ENCODE measurements around the gene MTHFD1. TPM values are rescaled to one million over a fixed set of nuclear protein-coding genes. Genes with fewer than 3 reads are reported as not detected.

MTHFD1 gene
- total and polyA plus RNA-seq, 2 donors (not counting 3 experiments of a cell fraction or from before 2014, with no cell fraction given): 26.3 to 114 TPM

DNA sequence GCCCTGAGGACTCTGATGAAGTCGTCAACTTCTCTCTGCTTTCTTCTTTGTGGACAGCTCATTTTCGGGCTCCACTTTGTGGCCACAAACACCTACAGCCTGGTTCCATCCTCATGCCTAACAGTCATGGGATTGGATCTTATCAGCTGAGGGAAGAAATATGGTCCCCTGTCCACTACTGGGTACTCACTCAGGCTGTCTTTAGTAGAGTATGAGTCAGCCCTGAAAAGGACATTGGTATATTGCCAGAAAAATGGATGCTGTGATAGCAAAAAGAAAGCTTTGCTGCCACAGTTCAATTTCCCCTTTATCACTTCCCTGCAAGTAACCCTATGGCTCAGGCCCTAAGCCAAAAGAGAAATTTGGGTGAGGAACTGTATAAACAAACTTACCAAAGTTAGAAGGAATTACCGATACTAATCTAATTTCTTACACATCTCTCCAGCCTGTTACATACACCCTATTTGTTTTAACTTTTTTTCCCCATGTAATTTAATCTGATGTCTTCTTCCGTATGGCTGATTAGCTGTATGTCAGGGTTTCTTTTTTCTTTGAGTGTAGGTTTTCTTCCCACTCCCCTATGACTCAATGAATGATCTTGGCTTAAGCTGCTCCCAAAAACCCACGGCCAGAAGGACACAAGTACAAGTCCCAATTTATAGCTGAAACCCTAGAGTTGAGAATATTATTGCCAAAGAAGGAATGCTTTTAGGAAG is 29.1 kb downstream of the MTHFD1 start:
- Histone ChIP-seq H3K9me3 (replicated peaks; ENCODE audit: control insufficient read depth, insufficient read depth, low read length) (no peaks in the 10 kb centered on the region), H3K4me3 (replicated peaks in 1 of 3; ENCODE audit: insufficient read depth in 1 of 3, low read depth in 1 of 3, low read length in 3 of 3) (no peak overlapping the region), H3K4me2 (ENCODE audit: insufficient read depth, low read length) (no peak overlapping the region), H3K9ac (replicated peaks; ENCODE audit: extremely low read depth, insufficient read depth, low read length) (no peak overlapping the region), H4K20me1 (replicated peaks; ENCODE audit: control insufficient read depth, extremely low read depth, insufficient read depth, low read length) (no peaks in the 10 kb centered on the region), H3K27me3 (ENCODE audit: control insufficient read depth in 2 of 2, insufficient read depth in 2 of 2, low read length in 2 of 2) (no peaks in the 10 kb centered on the region), H3K4me1 (ENCODE audit: control insufficient read depth, extremely low read depth, insufficient read depth, low read length) (no peaks in the 10 kb centered on the region), H3K36me3 (ENCODE audit: control insufficient read depth in 2 of 2, extremely low read depth in 1 of 2, insufficient read depth in 2 of 2, low read length in 2 of 2) (peaks cover 7 to 16% of the 10 kb centered on the region in 2 experiments), H3K27ac (ENCODE audit: insufficient read depth, low read depth, low read length) (no peak overlapping the region), H2AFZ (ENCODE audit: low read depth, low read length) (no peak overlapping the region), H3K79me2 (ENCODE audit: control insufficient read depth, insufficient read depth, low read length) (no peaks in the 10 kb centered on the region), H3K9me1 (replicated peaks; ENCODE audit: control insufficient read depth, extremely low read depth, insufficient read depth, low read length) (no peaks in the 10 kb centered on the region)
- intact Hi-C loops (cut with micrococcal nuclease): no loop called here
- CTCF ChIA-PET: interaction anchor here (3.9 kb wide), 1 partner anchor 13 kb away, joined by 25 read pairs; no protein-coding TSS in a partner anchor
- dilution Hi-C loops (cut with MboI; ENCODE audit: extremely low pct_ligation_motif_present, low sequenced_read_pairs): no loop called here
- no peak for FAIRE-seq
- no TSS peak for BruUV-seq (replicated peaks)
- TF ChIP-seq POLR2AphosphoS5 (IDR thresholded peaks at IDR 0.05; ENCODE audit: insufficient read depth, low read depth, low read length) (no peak), MYC (IDR thresholded peaks at IDR 0.05; ENCODE audit: low read depth, low read length) (no peak), EZH2 (IDR thresholded peaks at IDR 0.05; ENCODE audit: borderline replicate concordance, low read depth, low read length, severe bottlenecking) (no peak), JUN (IDR thresholded peaks at IDR 0.05; ENCODE audit: borderline replicate concordance, insufficient read depth, insufficient read length, low read depth) (no peak), GATA2 (IDR thresholded peaks at IDR 0.05; ENCODE audit: insufficient read depth, insufficient read length, low read depth, low read length) (no peak), FOS (IDR thresholded peaks at IDR 0.05; ENCODE audit: borderline replicate concordance, insufficient read depth, low read length) (no peak), POLR2A (IDR thresholded peaks at IDR 0.05; ENCODE audit: low read depth, low read length) (no peak)
- TF ChIP-seq, protein P1, sequence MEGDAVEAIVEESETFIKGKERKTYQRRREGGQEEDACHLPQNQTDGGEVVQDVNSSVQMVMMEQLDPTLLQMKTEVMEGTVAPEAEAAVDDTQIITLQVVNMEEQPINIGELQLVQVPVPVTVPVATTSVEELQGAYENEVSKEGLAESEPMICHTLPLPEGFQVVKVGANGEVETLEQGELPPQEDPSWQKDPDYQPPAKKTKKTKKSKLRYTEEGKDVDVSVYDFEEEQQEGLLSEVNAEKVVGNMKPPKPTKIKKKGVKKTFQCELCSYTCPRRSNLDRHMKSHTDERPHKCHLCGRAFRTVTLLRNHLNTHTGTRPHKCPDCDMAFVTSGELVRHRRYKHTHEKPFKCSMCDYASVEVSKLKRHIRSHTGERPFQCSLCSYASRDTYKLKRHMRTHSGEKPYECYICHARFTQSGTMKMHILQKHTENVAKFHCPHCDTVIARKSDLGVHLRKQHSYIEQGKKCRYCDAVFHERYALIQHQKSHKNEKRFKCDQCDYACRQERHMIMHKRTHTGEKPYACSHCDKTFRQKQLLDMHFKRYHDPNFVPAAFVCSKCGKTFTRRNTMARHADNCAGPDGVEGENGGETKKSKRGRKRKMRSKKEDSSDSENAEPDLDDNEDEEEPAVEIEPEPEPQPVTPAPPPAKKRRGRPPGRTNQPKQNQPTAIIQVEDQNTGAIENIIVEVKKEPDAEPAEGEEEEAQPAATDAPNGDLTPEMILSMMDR (IDR thresholded peaks at IDR 0.05; ENCODE audit: extremely low read depth in 1 of 2, insufficient read depth in 1 of 2, low read depth in 1 of 2, low read length in 2 of 2): no peak
- TF ChIP-seq, protein P2, sequence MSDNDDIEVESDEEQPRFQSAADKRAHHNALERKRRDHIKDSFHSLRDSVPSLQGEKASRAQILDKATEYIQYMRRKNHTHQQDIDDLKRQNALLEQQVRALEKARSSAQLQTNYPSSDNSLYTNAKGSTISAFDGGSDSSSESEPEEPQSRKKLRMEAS (IDR thresholded peaks at IDR 0.05; ENCODE audit: insufficient read depth, insufficient read length): no peak
- POLR2A ChIA-PET: no interaction called here
- no peak for DNase-seq (ENCODE audit: low read depth, low spot score)

Measured in endothelial cell of umbilical vein (primary cell).